CD14-positive monocyte (primary cell): ENCODE data around the gene RSF1. TPM values are rescaled to one million over a fixed set of nuclear protein-coding genes. Genes with fewer than 3 reads are reported as not detected.
A peak's percentile ranks its signal among the peaks of the same experiment; 100 is the strongest.

Experiments
- DNase-seq, 3 donors: peaks; one replicate each; pipeline ENCODE4 v3.0.0-alpha.2; 2011 to 2022
- H2AFZ ChIP-seq: 2 replicates; pipeline ENCODE4 v1.6.0; 2012; ENCODE audit warnings: mild to moderate bottlenecking, low read depth, low read length, inconsistent platforms; ENCODE audit not compliant: insufficient read depth, poor library complexity, severe bottlenecking
- H3K27ac ChIP-seq, 2 donors: 1 replicate in 1 of 2; 2 replicates in 1 of 2; pipeline ENCODE4 v1.5.1; 2012 to 2013; ENCODE audit warnings: low read length in 2 of 2, control low read depth in 1 of 2, inconsistent platforms in 1 of 2, low read depth in 1 of 2, mild to moderate bottlenecking in 1 of 2
- H3K27me3 ChIP-seq, 2 donors: one replicate each; pipeline versions ENCODE4 v1.6.0 to v1.6.1; 2011 to 2013; ENCODE audit warnings: low read length in 2 of 2; ENCODE audit not compliant: control insufficient read depth in 2 of 2, insufficient read depth in 2 of 2
- H3K36me3 ChIP-seq, 2 donors: replicated peaks in 1 of 2; 1 replicate in 1 of 2; 2 replicates in 1 of 2; pipeline versions ENCODE4 v1.5.1 to v1.6.1; 2012 to 2013; ENCODE audit warnings: low read length in 2 of 2, control low read depth in 1 of 2, inconsistent platforms in 1 of 2, mild to moderate bottlenecking in 1 of 2; ENCODE audit not compliant: insufficient read depth in 2 of 2, control insufficient read depth in 1 of 2
- H3K4me1 ChIP-seq, 2 donors: 1 replicate in 1 of 2; 2 replicates in 1 of 2; pipeline versions ENCODE4 v1.5.1 to v1.6.1; 2012 to 2013; ENCODE audit warnings: low read length in 2 of 2, control low read depth in 1 of 2, inconsistent platforms in 1 of 2, mild to moderate bottlenecking in 1 of 2, moderate library complexity in 1 of 2; ENCODE audit not compliant: insufficient read depth in 2 of 2, control insufficient read depth in 1 of 2
- H3K4me2 ChIP-seq: replicated peaks from 2 replicates; pipeline ENCODE3; 2012; ENCODE audit warnings: low read length, moderate library complexity, mild to moderate bottlenecking; ENCODE audit not compliant: poor library complexity, severe bottlenecking; ENCODE audit errors: extremely low read depth
- H3K4me3 ChIP-seq, 3 experiments: fragments of 200-600 bp in 1 of 3; sonication (generic) in 1 of 3; replicated peaks in 1 of 3; 1 replicate in 2 of 3; 2 replicates in 1 of 3; pipeline ENCODE4 v1.5.1; 2011 to 2013; ENCODE audit warnings: low read length in 3 of 3, mild to moderate bottlenecking in 3 of 3, control low read depth in 2 of 3, low read depth in 2 of 3, inconsistent platforms in 1 of 3, moderate library complexity in 1 of 3
- H3K79me2 ChIP-seq: 2 replicates; pipeline ENCODE4 v1.6.0; 2012; ENCODE audit warnings: mild to moderate bottlenecking, control low read depth, inconsistent platforms, low read length, moderate library complexity; ENCODE audit not compliant: insufficient read depth
- H3K9ac ChIP-seq: 2 replicates; pipeline ENCODE4 v1.6.0; 2017; ENCODE audit warnings: low read length, mild to moderate bottlenecking; ENCODE audit not compliant: insufficient read depth, poor library complexity, severe bottlenecking
- H3K9me3 ChIP-seq, 2 donors: replicated peaks in 1 of 2; 1 replicate in 1 of 2; 2 replicates in 1 of 2; pipeline versions ENCODE4 v1.5.1 to v1.6.1; 2012 to 2013; ENCODE audit warnings: low read length in 2 of 2, control low read depth in 1 of 2; ENCODE audit not compliant: control insufficient read depth in 1 of 2, insufficient read depth in 1 of 2
- H4K20me1 ChIP-seq: 2 replicates; pipeline ENCODE4 v1.6.0; 2012; ENCODE audit warnings: mild to moderate bottlenecking, low read length, control low read depth, moderate library complexity; ENCODE audit not compliant: insufficient read depth
- H3K27ac Mint-ChIP-seq, 7 donors: one replicate each; pipeline ENCODE4 v1.8.0; 2020; ENCODE audit warnings: mild to moderate bottlenecking in 7 of 7, mixed read lengths in 7 of 7, moderate library complexity in 6 of 7, inconsistent platforms in 2 of 7
- H3K27me3 Mint-ChIP-seq, 3 donors: one replicate each; pipeline ENCODE4 v1.8.0; 2021 to 2022; ENCODE audit warnings: low read depth in 3 of 3, mild to moderate bottlenecking in 3 of 3, mixed read lengths in 3 of 3, moderate library complexity in 3 of 3, inconsistent platforms in 1 of 3
- H3K36me3 Mint-ChIP-seq, 2 donors: one replicate each; pipeline ENCODE4 v1.8.0; 2020; ENCODE audit warnings: mixed read lengths in 2 of 2, inconsistent platforms in 1 of 2, mild to moderate bottlenecking in 1 of 2
- H3K4me1 Mint-ChIP-seq: one replicate; pipeline ENCODE4 v1.8.0; 2020; ENCODE audit warnings: mild to moderate bottlenecking, mixed read lengths
- H3K4me3 Mint-ChIP-seq, 2 donors: one replicate each; pipeline ENCODE4 v1.8.0; 2020; ENCODE audit warnings: mild to moderate bottlenecking in 2 of 2, mixed read lengths in 2 of 2, moderate library complexity in 1 of 2
- H3K9me3 Mint-ChIP-seq, 7 donors: one replicate each; pipeline ENCODE4 v1.8.0; 2020 to 2022; ENCODE audit warnings: mixed read lengths in 7 of 7, mild to moderate bottlenecking in 6 of 7, moderate library complexity in 6 of 7, inconsistent platforms in 2 of 7
- WGBS: methylation state at CpG from one replicate; pipeline ENCODE4 v1.1.5; 2013; ENCODE audit warnings: missing lambda C conversion rate; ENCODE audit not compliant: insufficient coverage; 5-methylcytosine and 5-hydroxymethylcytosine counted together
- intact Hi-C, 2 donors: fragments of 100-400 bp; cut with micrococcal nuclease; formaldehyde crosslinking; loops; one replicate each; pipeline versions ENCODE4 v1.15.0 to v1.15.1; 2023
- polyA plus RNA-seq, 3 donors: library from polyadenylated mRNA; depleted of rRNA in 1 of 3; unstranded in 2 of 3; stranded (reverse) in 1 of 3; fragments of 300-500 nt in 2 of 3; fragments of >200 nt in 1 of 3; fragmentation: Illumina TruSeq in 2 of 3; gene quantifications; 1 replicate in 2 of 3; 2 replicates in 1 of 3; pipeline ENCODE4 v1.2.3, GENCODE V29; 2012 to 2021
- TF ChIP-seq, protein P1 (sequence below): fragments of 200-600 bp; IDR thresholded peaks from one replicate; pipeline ENCODE4 v1.8.0; 2022; ENCODE audit warnings: antibody characterized with exemption, mild to moderate bottlenecking

The RSF1 gene
- polyA plus RNA-seq, 3 donors: 8.3 to 14.8 (median 9.2) TPM

GRCh38 chr11:77687088-77687487 is 133.4 kb downstream of the RSF1 start:
- H3K27ac Mint-ChIP-seq: peak overlapping the region in 1 of 7 donors; percentile 85
- Histone ChIP-seq H3K27ac (no peak overlapping the region), H3K79me2 (no peaks in the 10 kb centered on the region), H3K27me3 (no peaks in the 10 kb centered on the region), H3K9ac (no peak overlapping the region), H2AFZ (no peak overlapping the region), H3K4me1 (no peaks in the 10 kb centered on the region), H3K9me3 (no peaks in the 10 kb centered on the region), H3K4me2 (no peak overlapping the region), H3K36me3 (peaks cover 68 to 95% of the 10 kb centered on the region in 2 donors), H4K20me1 (no peaks in the 10 kb centered on the region), H3K4me3 (no peak overlapping the region)
- peaks cover 72 to 81% of the 10 kb centered on the region in 2 donors for H3K36me3 Mint-ChIP-seq
- peaks cover 0 to 3% (median 0%) of the 10 kb centered on the region in 7 donors for H3K9me3 Mint-ChIP-seq
- intact Hi-C loops: no loop called here
- H3K4me1 Mint-ChIP-seq: no peaks in the 10 kb centered on the region
- H3K27me3 Mint-ChIP-seq: no peaks in the 10 kb centered on the region
- no peak overlapping the region for H3K4me3 Mint-ChIP-seq
- no peak for DNase-seq
- TF ChIP-seq, protein P1, sequence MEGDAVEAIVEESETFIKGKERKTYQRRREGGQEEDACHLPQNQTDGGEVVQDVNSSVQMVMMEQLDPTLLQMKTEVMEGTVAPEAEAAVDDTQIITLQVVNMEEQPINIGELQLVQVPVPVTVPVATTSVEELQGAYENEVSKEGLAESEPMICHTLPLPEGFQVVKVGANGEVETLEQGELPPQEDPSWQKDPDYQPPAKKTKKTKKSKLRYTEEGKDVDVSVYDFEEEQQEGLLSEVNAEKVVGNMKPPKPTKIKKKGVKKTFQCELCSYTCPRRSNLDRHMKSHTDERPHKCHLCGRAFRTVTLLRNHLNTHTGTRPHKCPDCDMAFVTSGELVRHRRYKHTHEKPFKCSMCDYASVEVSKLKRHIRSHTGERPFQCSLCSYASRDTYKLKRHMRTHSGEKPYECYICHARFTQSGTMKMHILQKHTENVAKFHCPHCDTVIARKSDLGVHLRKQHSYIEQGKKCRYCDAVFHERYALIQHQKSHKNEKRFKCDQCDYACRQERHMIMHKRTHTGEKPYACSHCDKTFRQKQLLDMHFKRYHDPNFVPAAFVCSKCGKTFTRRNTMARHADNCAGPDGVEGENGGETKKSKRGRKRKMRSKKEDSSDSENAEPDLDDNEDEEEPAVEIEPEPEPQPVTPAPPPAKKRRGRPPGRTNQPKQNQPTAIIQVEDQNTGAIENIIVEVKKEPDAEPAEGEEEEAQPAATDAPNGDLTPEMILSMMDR: no peak

GRCh38 chr11:77677138-77677537 is 143.4 kb downstream of the RSF1 start:
- Histone ChIP-seq H2AFZ (no peak overlapping the region), H3K4me2 (no peak overlapping the region), H3K9ac (no peak overlapping the region), H3K27me3 (no peaks in the 10 kb centered on the region), H4K20me1 (no peaks in the 10 kb centered on the region), H3K9me3 (no peaks in the 10 kb centered on the region), H3K4me1 (no peaks in the 10 kb centered on the region), H3K79me2 (no peaks in the 10 kb centered on the region), H3K4me3 (no peak overlapping the region), H3K36me3 (peaks cover 89 to 98% of the 10 kb centered on the region in 2 donors), H3K27ac (no peak overlapping the region)
- peaks cover 81 to 90% of the 10 kb centered on the region in 2 donors for H3K36me3 Mint-ChIP-seq
- intact Hi-C loops: no loop called here
- 100% methylated on average over 1 of the region's 3 CpGs for WGBS
- no peak overlapping the region for H3K27ac Mint-ChIP-seq
- DNase-seq: no peak
- no peaks in the 10 kb centered on the region for H3K9me3 Mint-ChIP-seq
- TF ChIP-seq, protein P1: no peak
- peaks cover 3% of the 10 kb centered on the region for H3K4me1 Mint-ChIP-seq
- H3K4me3 Mint-ChIP-seq: no peak overlapping the region
- no peaks in the 10 kb centered on the region for H3K27me3 Mint-ChIP-seq
